HFF-Myc (cell line): ENCODE data around the gene HADHA.

Experiments used
- DNase-seq: peaks from one replicate; pipeline ENCODE4 v3.0.0-alpha.2; 2011; ENCODE audit warnings: low read depth; ENCODE audit errors: extremely low read depth
- H3K4me3 ChIP-seq: replicated peaks from 2 replicates; pipeline ENCODE4 v1.5.1; 2011; ENCODE audit warnings: low read depth, mild to moderate bottlenecking, control low read depth, low read length
- CTCF ChIP-seq: IDR thresholded peaks from 2 replicates; pipeline ENCODE4 v1.5.1; 2012; ENCODE audit warnings: mild to moderate bottlenecking, low read depth, low read length, control low read depth; ENCODE audit errors: missing control alignments

Gene HADHA

GRCh38 chr2:26237868-26238267 is 6.6 kb downstream of the HADHA start:
- no peak for TF ChIP-seq CTCF
- no peak for DNase-seq
- H3K4me3 ChIP-seq = no peak overlapping the region

- no peak overlapping the region for H3K4me3 ChIP-seq
- TF ChIP-seq CTCF = peak; percentile 16
- DNase-seq = no peak
Observed at GRCh38 chr2:26235089-26235488, 9.3 kb downstream of the HADHA start.

GRCh38 chr2:26230806-26231205 is 13.6 kb downstream of the HADHA start:
- no peak for TF ChIP-seq CTCF
- H3K4me3 ChIP-seq = no peak overlapping the region
- DNase-seq = no peak

GRCh38 chr2:26229595-26229994 is 14.8 kb downstream of the HADHA start:
- no peak for DNase-seq
- TF ChIP-seq CTCF = no peak
- no peak overlapping the region for H3K4me3 ChIP-seq

- DNase-seq = no peak
- no peak overlapping the region for H3K4me3 ChIP-seq
- TF ChIP-seq CTCF = no peak
Observed at GRCh38 chr2:26224095-26224494, 20.3 kb downstream of the HADHA start.

GRCh38 chr2:26223018-26223417 is 21.4 kb downstream of the HADHA start:
- H3K4me3 ChIP-seq = no peak overlapping the region
- DNase-seq = no peak
- no peak for TF ChIP-seq CTCF

GRCh38 chr2:26217720-26218119 is 26.7 kb downstream of the HADHA start:
- no peak for DNase-seq
- H3K4me3 ChIP-seq = no peak overlapping the region
- TF ChIP-seq CTCF = no peak
